Cardiac septum (tissue), 1 donor: ENCODE data around the gene PTPRU. TPM values are rescaled to one million over a fixed set of nuclear protein-coding genes. Genes with fewer than 3 reads are reported as not detected.
"Not testable (repeated sequence)": the region's sequence is repeated elsewhere in the genome, so short reads cannot be mapped to it uniquely, and the experiment has no call there.

Experiments
- DNase-seq: peaks from one replicate; pipeline ENCODE4 v3.0.0-alpha.2; 2020; ENCODE audit warnings: low spot score
- intact Hi-C: fragments of 100-400 bp; cut with DNase I; formaldehyde crosslinking; loops from one replicate; pipeline ENCODE4 v1.14.0; 2022
- total RNA-seq: library from RNA; stranded (reverse); fragmentation: NEBNext Ultra II Directional; extraction: Animal tissue kit (Norgen Biotek cat#: 25700); gene quantifications from one replicate; pipeline ENCODE4 v1.2.1, GENCODE V29; 2021
- donor health status: DM: no; HTN: no; CAD: no.

The PTPRU gene
- total RNA-seq, 1 donor from 2014 or later = 6.6 TPM

GRCh38 chr1:29217633-29218032, 18.7 kb upstream of the PTPRU start:
- intact Hi-C loops = no loop called here
- no peak for DNase-seq

- intact Hi-C loops = no loop called here
- DNase-seq = no peak
Measured at GRCh38 chr1:29218223-29218622, 18.1 kb upstream of the PTPRU start.

- intact Hi-C loops = no loop called here
- no peak for DNase-seq
Measured at GRCh38 chr1:29221296-29221695, 15.0 kb upstream of the PTPRU start.

- DNase-seq, intact Hi-C loops: not testable (repeated sequence)
Measured at GRCh38 chr1:29222260-29222659, 14.1 kb upstream of the PTPRU start.

- intact Hi-C loops = no loop called here
- DNase-seq = no peak
Measured at GRCh38 chr1:29222686-29223085, 13.6 kb upstream of the PTPRU start.

- DNase-seq = no peak
- intact Hi-C loops = no loop called here
Measured at GRCh38 chr1:29223521-29223920, 12.8 kb upstream of the PTPRU start.

- DNase-seq = no peak
- intact Hi-C loops = no loop called here
Measured at GRCh38 chr1:29224356-29224837, 11.9 kb upstream of the PTPRU start.

GRCh38 chr1:29225361-29225760, 11.0 kb upstream of the PTPRU start:
- intact Hi-C loops = no loop called here
- no peak for DNase-seq

GRCh38 chr1:29227511-29227910, 8.8 kb upstream of the PTPRU start:
- DNase-seq = no peak
- intact Hi-C loops = no loop called here

- DNase-seq = no peak
- intact Hi-C loops = loop anchor here (10.0 kb wide), 3 partner anchors 225 to 885 kb away; no protein-coding TSS in a partner anchor
Measured at GRCh38 chr1:29230204-29230552, 6.1 kb upstream of the PTPRU start.

- intact Hi-C loops = loop anchor here (10.0 kb wide), 3 partner anchors 224 to 884 kb away; no protein-coding TSS in a partner anchor
- DNase-seq = peak; percentile 97
Measured at GRCh38 chr1:29230553-29231378, 5.6 kb upstream of the PTPRU start, which contains the start of gene MECR. Gene MECR, minus strand, starts transcription at chr1:29230934. Its CDS starts 28 bp downstream, at chr1:29230906.

- intact Hi-C loops = loop anchor here (10.0 kb wide), 3 partner anchors 222 to 882 kb away; no protein-coding TSS in a partner anchor
- no peak for DNase-seq
Measured at GRCh38 chr1:29232387-29232786, 3.9 kb upstream of the PTPRU start.

GRCh38 chr1:29233693-29234092, 2.6 kb upstream of the PTPRU start:
- no peak for DNase-seq
- intact Hi-C loops = loop anchor here (10.0 kb wide), 3 partner anchors 221 to 881 kb away; no protein-coding TSS in a partner anchor

GRCh38 chr1:29234471-29234870, 1.9 kb upstream of the PTPRU start:
- peak; percentile 56 for DNase-seq
- intact Hi-C loops = loop anchor here (10.0 kb wide), 3 partner anchors 220 to 880 kb away; no protein-coding TSS in a partner anchor

- intact Hi-C loops = loop anchor here (5.0 to 10.0 kb wide), 6 partner anchors 107 to 1147 kb away; no protein-coding TSS in a partner anchor
- DNase-seq = peak; percentile 15
Measured at GRCh38 chr1:29234881-29235280, 1.4 kb upstream of the PTPRU start.

- DNase-seq = no peak
- intact Hi-C loops = loop anchor here (2.0 to 10.0 kb wide), 7 partner anchors 106 to 1472 kb away; no protein-coding TSS in a partner anchor
Measured at GRCh38 chr1:29236712-29237128, 398 bp downstream of the PTPRU start.

GRCh38 chr1:29237129-29237821, 953 bp downstream of the PTPRU start:
- intact Hi-C loops = loop anchor here (2.0 to 10.0 kb wide), 7 partner anchors 105 to 1472 kb away; no protein-coding TSS in a partner anchor
- peak; percentile 73 for DNase-seq

GRCh38 chr1:29237852-29238619, 1.7 kb downstream of the PTPRU start:
- DNase-seq = peak; percentile 84
- intact Hi-C loops = loop anchor here (2.0 to 10.0 kb wide), 7 partner anchors 104 to 1471 kb away; no protein-coding TSS in a partner anchor

GRCh38 chr1:29238620-29239002, 2.3 kb downstream of the PTPRU start:
- intact Hi-C loops = loop anchor here (5.0 to 10.0 kb wide), 6 partner anchors 104 to 1144 kb away; no protein-coding TSS in a partner anchor
- no peak for DNase-seq
